Stimulated activated naive CD4-positive, alpha-beta T cell (primary cell): ENCODE results near the gene FAM120B.
"Not testable (repeated sequence)": the region's sequence is repeated elsewhere in the genome, so short reads cannot be mapped to it uniquely, and the experiment has no call there.

ENCODE experiments used
- DNase-seq, 6 experiments: peaks; one replicate each; lab custom pipeline; 2025; lab: John Stamatoyannopoulos, UW

FAM120B gene

DNA sequence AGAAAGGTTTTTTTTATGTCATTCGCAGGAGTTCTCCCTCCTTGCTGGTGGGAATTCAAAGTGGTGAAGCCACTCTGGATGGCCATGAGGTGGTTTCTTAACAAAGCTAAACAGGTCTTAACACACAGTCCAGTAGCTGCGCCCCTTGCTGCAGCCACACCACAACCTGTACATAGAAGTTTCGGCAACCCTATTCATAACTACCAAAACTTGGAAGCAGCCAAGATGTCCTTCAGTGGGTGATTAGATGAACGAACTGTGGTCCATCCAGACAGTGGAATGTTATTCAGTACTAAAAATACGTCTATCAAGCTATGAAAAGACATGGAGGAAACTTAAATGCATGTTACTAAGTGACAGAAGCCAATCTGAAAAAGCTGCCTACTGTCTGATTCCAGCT, 78.9 kb downstream of the FAM120B start:
- no peak for DNase-seq

DNA sequence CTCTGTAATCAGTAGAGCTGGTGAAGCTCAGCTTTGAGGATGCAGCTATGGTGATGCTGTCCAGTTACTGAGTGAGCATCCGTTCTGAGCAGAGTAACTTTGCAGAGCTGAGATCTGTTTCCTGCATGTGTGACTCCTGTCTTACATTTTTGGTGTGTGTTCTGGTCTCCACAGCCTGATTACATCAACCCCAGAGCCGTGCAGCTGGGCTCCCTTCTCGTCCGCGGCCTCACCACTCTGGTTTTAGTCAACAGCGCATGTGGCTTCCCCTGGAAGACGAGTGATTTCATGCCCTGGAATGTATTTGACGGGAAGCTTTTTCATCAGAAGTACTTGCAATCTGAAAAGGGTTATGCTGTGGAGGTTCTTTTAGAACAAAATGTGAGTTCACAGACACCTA, 81.6 kb downstream of the FAM120B start:
- no peak for DNase-seq

DNA sequence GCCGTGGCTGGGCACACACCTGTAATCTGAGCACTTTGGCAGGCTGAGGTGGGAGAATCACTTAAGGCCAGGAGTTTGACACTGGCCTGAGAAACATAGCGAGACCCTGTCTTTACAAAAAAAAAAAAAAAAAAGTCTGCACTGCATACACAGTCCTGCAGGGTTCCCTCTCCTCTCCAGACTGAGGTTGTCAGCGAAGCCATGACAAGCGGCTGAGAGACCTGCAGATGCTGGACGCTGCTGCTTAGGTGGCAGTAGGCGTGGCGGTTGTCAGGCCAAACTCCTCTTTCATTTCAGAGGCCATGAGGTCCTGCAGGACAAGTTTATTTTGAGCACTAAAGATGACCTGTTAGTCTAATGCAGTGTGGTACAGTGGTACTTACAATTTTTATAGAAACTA, 86.5 kb downstream of the FAM120B start:
- no peak for DNase-seq

DNA sequence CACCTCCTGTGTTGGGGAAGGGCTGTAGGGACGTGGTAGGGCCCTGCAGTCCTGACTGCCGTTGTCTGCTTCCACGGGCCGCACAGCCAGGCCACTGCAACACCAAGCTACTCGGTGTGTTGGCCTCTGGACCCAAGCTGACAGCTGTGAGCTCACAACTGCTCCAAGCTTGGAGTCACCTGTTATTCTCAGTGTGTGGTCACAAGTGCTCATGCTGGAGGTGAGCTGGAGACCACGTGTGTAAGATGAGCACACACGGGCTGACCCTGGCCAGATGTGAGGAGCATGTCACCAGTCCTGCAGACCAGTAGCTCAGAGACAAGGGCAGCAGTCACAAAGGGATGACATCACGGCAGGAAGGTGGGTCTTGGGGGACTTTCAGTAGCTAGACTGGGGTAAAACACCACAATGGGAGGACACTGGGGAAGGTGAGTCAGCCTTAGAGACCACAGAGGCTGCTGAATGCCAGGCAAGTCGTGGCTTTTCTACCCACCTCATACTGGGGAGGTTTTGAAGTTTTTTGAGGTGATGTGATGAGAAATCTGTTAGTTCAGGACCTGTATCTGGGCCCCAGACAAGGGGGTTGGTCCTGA, 87.3 kb downstream of the FAM120B start:
- no peak for DNase-seq

DNA sequence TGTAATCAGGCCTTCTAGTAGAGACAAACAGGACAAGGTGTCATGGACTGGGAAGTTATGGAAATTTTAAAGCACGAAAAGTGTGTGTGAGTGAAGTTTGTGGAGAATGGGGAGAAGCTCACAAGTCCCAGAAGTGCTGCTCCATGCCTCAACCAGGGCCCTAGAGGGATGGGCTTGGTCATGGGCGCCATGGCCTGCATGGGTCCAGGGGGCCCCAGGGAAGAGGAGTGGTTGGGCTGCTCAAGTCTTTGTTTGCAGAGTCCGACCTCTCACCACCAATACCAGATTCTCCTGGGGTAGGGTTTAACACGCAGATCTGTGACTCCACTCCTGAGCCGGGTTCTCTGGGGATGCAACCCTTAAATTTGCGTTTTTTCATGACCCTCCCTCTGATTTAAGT, 88.4 kb downstream of the FAM120B start:
- DNase-seq: no peak

DNA sequence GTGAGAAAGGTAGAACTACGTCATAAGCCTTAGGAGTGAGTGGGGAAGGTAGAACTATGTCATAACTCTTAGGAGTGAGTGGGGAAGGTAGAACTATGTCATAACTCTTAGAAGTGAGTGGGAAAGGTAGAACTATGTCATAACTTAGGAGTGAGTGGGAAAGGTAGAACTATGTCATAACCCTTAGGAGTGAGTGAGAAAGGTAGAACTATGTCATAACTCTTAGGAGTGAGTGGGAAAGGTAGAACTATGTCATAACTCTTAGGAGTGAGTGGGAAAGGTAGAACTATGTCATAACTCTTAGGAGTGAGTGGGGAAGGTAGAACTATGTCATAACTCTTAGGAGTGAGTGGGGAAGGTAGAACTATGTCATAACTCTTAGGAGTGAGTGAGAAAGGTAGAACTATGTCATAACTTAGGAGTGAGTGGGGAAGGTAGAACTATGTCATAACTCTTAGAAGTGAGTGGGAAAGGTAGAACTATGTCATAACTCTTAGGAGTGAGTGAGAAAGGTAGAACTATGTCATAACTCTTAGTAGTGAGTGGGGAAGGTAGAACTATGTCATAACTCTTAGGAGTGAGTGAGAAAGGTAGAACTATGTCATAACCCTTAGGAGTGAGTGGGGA, 92.3 kb downstream of the FAM120B start:
- DNase-seq: not testable (repeated sequence)

DNA sequence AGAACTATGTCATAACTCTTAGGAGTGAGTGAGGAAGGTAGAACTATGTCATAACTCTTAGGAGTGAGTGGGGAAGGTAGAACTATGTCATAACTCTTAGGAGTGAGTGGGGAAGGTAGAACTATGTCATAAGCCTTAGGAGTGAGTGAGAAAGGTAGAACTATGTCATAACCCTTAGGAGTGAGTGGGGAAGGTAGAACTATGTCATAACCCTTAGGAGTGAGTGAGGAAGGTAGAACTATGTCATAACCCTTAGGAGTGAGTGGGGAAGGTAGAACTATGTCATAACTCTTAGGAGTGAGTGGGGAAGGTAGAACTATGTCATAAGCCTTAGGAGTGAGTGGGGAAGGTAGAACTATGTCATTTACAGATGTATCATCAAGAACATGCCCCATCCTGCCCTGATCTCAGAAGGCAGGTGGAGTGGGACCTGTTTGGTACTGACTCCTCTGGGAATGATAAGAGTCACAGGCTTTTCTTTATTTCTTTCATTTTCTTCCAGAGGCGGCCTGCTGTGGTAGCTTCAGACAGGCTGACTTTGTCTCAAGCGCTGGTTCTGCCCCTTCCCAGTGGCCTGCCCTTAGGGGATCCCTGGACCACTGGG, 93.5 kb downstream of the FAM120B start:
- DNase-seq: not testable (repeated sequence)

DNA sequence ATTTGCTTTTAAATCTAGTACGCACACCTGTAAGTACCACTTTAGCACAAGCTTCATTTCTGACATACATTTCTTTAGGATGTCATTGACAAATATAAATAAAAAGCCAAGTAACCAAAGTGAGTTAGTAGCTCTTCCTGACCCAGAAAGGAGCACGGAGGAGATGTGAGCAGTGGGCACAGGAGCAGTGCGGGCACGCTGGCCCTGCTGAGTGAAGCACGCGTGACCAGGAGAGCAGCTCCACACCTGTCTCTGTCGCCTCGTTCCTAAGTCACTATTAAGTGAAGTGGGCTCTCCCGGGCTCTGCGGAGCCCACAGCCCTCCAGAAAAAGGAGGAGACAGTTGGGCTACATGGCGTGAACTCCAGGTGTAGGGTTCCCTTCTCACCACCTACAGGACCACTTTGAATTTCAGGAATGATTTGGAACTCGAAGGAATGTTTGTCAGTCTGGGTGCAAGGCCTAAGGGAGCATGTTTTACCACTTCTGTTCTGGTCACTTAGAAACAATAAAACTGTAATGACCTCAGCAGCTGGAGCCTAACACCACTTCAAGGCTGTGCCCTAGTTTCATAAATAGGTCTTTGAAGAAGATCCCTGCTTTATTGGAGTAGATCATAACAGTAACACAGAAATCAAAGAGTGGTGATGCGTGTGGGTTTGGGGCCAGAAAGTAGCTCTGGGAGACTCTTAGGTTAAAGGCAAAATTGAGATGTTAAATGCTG, 95.9 kb downstream of the FAM120B start:
- DNase-seq: no peak

DNA sequence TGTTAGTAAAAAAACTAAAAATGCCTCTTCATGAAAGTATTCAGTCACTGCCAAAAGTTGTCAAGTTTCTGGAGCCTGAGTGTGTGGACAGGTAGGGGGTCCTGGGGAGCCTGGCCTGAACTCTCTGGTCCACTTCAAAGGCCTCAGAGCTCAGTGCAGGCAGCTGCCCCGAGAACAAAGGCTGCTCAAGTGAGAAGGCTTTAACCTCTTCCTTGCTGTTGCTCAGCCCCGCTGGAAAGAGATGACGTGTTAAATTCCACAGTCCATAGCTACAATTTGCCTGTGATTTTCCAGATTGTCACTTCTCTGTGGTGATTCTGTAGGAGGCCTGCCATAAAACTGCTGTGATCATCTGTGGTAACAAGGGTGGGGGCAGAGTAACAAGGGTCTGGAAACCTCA, 96.9 kb downstream of the FAM120B start:
- no peak for DNase-seq

DNA sequence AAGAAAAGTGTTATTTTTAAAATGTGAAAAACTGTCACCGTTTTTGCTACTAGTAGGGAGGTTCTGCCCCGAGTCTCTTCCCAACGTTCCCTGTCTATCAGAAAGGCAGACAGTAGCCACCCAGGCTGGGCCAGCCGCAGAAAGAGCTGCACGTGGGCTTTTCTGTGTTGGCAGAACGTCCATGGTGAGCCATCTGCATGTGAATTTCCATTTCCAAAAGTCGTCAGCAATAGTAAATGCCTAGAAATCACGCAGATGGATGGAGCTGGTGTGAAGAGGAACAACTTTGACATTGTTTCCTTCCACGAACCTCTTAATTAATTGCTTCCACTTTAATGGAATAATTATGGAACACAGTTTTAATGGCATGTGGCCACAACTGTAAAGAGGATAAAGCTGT, 97.5 kb downstream of the FAM120B start:
- DNase-seq: no peak

DNA sequence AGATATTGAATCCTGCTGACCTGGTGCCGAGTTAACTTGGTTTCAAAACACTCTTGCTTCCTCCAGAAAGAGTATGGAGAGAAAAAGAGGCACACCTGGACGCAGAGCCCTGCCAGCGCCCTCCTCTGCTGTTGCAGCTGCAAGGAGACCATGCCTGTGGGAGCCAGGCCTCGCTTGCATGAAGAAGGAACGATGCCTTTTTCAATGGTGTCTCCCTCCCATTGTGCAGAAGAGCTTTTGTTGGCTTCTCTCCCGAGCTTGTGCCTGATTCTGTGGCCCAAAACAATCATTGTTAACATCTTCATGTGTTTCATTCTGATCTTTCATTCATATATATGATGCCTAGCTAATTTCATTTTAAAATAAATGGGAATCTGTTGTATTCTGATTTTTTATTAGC, 98.1 kb downstream of the FAM120B start:
- DNase-seq: no peak

DNA sequence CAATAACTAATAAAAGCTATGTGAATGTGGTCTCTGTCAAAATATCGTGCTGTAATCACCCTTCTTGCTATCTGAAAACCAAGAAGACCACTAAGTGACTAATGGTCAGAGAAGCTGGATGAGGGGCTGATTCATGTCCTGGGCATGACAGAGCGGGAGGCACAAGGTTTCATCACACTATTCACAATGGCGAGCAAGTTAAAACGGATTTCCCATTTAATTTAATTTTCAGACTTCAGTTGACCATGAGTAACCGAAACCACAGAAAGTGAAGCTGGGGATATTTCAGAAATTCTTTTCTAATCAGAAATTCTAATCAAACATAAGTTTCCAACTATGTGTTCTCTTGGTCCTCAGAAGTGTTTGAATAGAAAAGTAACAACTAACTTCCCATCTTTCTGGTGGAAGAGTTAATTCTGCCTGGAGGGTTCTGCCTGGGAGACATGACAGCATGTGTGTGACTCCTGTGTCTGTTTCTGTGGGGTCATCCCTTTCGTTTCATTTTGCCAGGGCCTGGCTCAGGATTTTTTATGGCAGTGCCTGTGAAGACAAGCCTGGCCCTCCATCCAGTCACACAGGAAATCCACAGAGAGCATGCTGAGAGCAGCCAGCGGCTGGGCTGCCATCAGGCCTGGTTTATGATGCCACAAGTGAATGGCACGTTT, 98.9 kb downstream of the FAM120B start:
- no peak for DNase-seq

DNA sequence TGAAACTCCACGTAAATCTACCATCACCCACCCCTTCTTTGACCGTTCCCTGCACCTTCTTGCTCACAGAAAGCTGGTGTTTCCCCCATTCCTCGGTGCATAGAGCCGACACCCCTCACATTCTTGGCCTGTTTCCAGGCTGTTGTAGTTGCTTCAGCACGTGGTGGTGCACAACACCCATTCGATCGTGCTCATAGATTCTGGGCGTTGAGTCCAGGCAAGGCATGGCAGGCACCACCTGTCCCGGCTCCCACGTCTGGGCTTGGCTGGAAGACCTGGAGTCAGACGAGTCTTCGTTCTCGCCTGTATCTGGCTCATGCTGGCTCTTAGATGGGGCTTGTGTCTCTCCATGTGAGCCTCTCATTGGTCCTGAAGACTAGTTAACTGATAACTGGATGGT, 100.6 kb downstream of the FAM120B start:
- DNase-seq: no peak

DNA sequence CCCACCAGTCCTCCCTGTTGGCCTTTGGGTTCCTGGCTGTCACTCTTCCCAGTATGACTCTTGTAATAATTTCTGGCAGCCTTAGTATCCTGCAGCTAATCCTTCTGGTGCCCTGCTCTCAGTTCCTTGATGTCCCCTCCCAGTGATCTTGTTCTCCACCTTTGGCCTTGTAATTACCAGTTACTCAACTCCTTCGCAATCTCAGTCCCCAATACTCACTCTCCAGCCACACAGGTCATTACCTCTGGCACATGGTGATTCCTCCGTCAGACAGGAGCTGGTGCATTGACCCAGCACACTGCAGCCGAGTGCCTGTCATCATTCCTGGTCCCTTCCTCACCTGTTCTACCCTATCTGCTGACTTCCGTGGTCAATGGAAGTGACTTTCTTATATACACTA, 101.4 kb downstream of the FAM120B start:
- no peak for DNase-seq

DNA sequence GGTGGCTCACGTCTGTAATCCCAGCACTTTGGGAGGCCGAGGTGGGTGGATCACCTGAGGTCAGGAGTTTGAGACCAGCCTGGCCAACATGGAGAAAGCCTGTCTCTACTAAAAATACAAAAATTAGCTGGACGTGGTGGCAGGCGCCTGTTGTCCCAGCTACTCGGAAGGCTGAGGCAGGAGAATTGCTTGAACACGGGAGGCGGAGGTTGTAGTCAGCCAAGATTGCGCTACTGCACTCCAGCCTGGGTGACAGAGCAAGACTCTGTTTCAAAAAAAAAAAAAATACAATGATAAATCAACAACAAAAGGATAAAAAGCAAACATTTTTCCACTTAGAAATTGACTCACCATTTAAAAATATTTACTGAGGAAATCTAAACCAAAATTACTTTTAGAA, 103.2 kb downstream of the FAM120B start:
- DNase-seq: not testable (repeated sequence)

DNA sequence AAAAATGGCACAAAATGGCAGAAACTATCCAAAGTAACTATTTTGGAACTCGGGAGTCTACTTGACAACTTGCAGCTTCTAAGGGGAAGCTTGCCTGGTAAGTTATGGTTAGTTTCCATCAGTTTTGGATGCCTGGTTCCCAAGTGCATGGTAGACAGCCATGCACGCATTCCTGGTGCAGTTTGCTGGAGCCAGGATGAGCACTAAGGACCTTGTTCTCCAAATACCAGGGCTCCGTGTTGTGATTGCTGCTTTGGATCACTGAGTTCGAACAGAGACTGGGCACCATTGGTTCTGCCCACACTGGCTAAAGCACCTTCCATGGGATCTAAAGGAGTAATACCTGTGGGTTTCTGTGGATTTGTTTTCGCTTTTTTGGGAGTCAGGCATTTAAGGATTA, 103.7 kb downstream of the FAM120B start:
- no peak for DNase-seq

DNA sequence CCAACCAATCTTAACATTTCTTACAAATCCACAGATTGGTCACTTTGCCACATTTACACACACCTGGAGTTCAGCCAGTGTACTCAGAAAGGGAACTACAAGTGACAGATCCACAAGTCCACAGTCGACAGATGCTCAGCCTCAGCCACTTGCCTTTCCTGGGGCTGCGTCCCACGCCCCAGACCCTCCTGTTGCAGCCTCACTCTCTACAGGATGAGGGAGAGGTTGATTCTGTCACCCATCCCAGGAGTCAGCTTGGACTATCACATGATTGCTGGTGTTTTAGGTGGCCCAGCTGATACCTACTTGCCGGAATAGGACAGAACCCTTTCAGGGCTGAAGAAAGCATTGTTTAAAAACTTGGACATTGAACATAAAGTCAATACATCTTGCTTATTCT, 108.8 kb downstream of the FAM120B start:
- no peak for DNase-seq

DNA sequence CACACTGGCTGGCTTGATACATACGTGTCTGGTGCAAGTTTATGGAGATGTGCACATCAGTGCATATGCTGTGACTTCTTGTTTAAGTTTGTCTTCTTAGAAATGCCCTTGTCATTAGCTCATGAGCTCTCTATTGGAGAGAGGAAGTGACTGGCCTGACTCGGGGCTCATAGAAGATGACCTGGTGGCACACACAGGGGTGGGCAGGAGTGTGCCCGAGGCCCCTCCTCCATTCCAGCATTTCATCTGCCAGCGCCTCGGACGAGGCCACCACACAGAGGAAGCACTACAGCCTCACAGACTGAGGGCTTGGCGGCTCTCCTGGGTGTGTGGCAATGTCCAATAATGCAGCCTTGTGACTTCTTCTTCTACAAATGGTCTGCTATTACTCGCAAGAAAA, 109.7 kb downstream of the FAM120B start:
- DNase-seq: no peak

DNA sequence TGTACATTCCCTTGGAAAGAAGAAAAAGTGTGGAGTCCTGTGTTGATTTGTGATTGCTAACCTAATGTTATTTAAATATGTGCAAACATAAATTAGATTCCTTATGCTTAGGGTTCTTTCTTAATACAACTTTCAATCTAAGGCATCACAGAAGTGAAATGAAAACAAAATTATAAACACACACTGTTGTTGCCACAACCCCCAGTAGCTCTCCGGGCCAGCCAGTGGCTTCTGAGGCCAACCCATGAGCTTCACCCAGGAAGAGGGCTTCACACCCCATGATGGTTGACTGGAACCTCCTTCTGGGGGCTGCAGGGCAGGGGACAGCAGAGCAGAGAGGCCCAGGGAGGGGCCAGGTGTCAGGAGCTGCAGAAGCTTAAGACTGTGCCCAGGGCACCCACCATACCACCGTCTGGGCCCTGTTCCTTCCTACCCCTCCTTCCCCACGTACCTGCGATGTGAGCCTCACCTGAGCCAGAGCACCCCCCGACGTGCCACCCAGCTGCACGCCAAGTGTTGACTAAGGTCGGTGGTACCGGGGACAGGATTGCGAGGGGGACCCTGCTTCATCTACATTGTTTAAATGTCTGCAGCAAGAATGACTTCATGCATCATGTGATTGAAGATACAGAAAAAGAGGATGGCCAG, 110.5 kb downstream of the FAM120B start:
- DNase-seq: no peak

DNA sequence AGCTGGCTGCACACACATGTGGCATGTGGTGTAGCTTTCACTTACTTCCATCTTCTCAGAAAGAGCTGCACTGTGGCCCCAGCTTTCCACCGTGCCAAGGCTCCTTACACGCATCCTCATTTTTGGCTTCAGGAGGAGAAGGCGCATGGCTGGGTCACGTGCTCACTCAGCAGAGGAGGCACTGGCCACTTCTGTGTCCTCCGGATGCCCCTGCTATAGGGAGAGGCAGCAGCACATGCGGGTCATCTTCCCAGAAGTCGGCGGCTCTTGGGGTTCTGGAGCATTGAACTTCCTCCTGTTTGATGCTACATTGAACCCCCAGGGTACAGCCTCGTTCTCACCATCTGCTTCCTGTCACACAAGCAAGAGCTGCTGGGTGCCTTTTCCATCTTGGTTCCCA, 111.3 kb downstream of the FAM120B start:
- DNase-seq: no peak

DNA sequence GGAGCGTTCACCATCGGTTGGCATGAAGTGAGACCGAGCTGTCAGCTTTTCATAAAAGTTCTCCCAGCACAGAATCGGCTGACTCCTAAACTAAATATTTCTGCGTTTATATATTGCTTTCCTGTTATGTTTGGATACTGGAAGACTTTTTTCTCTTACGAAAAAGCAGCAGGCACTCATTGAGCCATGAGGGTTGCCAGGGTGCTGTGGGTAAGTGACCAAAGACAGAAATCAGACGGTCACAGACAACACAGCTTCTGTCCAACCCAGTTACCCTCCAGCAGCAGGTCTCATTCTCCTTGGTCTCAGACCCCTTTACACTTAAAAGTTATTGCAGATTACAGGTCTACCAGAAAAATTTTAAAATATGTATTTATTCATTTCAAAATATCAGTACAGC, 113.7 kb downstream of the FAM120B start:
- DNase-seq: no peak
